IMR-90 (cell line): Measurements from ENCODE around the gene MTHFS.

Experiments
- CEBPB ChIP-seq: IDR thresholded peaks from 2 replicates; pipeline ENCODE4 v1.6.1; 2012; ENCODE audit warnings: low read depth, low read length, improper control_type of control experiment
- CTCF ChIP-seq: conservative IDR thresholded peaks from 2 replicates; pipeline ENCODE4 v1.5.1; 2012; ENCODE audit warnings: mild to moderate bottlenecking, low read depth, low read length, improper control_type of control experiment
- FOS ChIP-seq: fragments of 150-350 bp; IDR thresholded peaks from 2 replicates; pipeline ENCODE4 v1.6.1; 2016; ENCODE audit warnings: low read depth, low read length
- MXI1 ChIP-seq: IDR thresholded peaks from 2 replicates; pipeline ENCODE4 v1.6.1; 2012; ENCODE audit warnings: low read depth, mild to moderate bottlenecking, low read length, moderate library complexity, borderline replicate concordance
- POLR2A ChIP-seq: IDR thresholded peaks from 2 replicates; pipeline ENCODE4 v1.6.1; 2012; ENCODE audit warnings: mild to moderate bottlenecking, low read depth, low read length
- RCOR1 ChIP-seq: IDR thresholded peaks from 2 replicates; pipeline ENCODE4 v1.6.1; 2012; ENCODE audit warnings: mild to moderate bottlenecking, low read length, improper control_type of control experiment; ENCODE audit not compliant: insufficient replicate concordance

- TF ChIP-seq CTCF (no peak), FOS (no peak), POLR2A (no peak), RCOR1 (no peak), CEBPB (no peak), MXI1 (no peak)
Measured at GRCh38 chr15:79932447-79932846, 35.6 kb upstream of the MTHFS start.
